ENCODE data around the gene OTOGL.

DNA sequence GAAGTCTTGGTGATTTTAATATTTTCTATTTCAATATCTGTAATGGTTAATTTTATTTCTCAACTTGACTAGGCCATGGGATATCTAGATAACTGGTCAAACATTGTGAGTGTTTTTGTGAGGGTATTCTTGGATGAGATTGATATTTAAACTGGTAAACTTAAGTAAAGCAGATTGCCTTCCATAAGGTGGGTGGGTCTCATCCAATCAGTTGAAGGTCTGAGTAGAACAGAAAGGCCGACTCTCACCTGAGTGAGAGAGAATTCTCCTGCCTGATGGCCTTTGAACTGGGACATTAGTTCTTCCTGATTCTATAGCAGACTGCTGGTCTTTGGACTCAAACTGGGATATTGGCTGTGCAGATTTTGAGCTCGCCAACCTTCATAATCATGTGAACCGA is 36.3 kb downstream of the OTOGL start:
- TF ChIP-seq, protein P1, sequence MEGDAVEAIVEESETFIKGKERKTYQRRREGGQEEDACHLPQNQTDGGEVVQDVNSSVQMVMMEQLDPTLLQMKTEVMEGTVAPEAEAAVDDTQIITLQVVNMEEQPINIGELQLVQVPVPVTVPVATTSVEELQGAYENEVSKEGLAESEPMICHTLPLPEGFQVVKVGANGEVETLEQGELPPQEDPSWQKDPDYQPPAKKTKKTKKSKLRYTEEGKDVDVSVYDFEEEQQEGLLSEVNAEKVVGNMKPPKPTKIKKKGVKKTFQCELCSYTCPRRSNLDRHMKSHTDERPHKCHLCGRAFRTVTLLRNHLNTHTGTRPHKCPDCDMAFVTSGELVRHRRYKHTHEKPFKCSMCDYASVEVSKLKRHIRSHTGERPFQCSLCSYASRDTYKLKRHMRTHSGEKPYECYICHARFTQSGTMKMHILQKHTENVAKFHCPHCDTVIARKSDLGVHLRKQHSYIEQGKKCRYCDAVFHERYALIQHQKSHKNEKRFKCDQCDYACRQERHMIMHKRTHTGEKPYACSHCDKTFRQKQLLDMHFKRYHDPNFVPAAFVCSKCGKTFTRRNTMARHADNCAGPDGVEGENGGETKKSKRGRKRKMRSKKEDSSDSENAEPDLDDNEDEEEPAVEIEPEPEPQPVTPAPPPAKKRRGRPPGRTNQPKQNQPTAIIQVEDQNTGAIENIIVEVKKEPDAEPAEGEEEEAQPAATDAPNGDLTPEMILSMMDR (IDR thresholded peaks at IDR 0.05): no peak
- TF ChIP-seq EP300 (IDR thresholded peaks at IDR 0.05): no peak

All from ovary (tissue), 3 donors.